Kidney epithelial cell (primary cell): ENCODE data around the gene DLGAP1. TPM values are rescaled to one million over a fixed set of nuclear protein-coding genes. Genes with fewer than 3 reads are reported as not detected.
A peak's percentile ranks its signal among the peaks of the same experiment; 100 is the strongest.

ENCODE experiments used
- DNase-seq: peaks from one replicate; pipeline ENCODE4 v3.0.0-alpha.2; 2010; ENCODE audit warnings: low read depth
- H3K27me3 ChIP-seq: 2 replicates; pipeline ENCODE4 v1.6.0; 2011; ENCODE audit warnings: low read length; ENCODE audit not compliant: control insufficient read depth, insufficient read depth
- H3K36me3 ChIP-seq: 2 replicates; pipeline ENCODE4 v1.5.1; 2011; ENCODE audit warnings: low read length; ENCODE audit not compliant: control insufficient read depth, insufficient read depth
- H3K4me3 ChIP-seq: 2 replicates; pipeline ENCODE4 v1.5.1; 2011; ENCODE audit warnings: low read depth, mild to moderate bottlenecking, control low read depth, low read length
- CTCF ChIP-seq: IDR thresholded peaks from 2 replicates; pipeline ENCODE4 v1.5.1; 2011; ENCODE audit warnings: mild to moderate bottlenecking, moderate library complexity, low read length, control low read depth, inconsistent platforms; ENCODE audit not compliant: insufficient read depth, poor library complexity, severe bottlenecking
- total RNA-seq: library from RNA; depleted of rRNA; stranded (reverse); fragments of >200 nt; gene quantifications from 2 replicates; pipeline ENCODE4 v1.2.3, GENCODE V29; 2015

Gene DLGAP1
- total RNA-seq, 1 donor from 2014 or later = 2.6 TPM

GRCh38 chr18:3874125-3874524, 581.0 kb downstream of the DLGAP1 start:
- DNase-seq = no peak
- Histone ChIP-seq H3K27me3 (no peaks in the 10 kb centered on the region), H3K4me3 (peak overlapping the region; percentile 38), H3K36me3 (no peaks in the 10 kb centered on the region)
- TF ChIP-seq CTCF = no peak

GRCh38 chr18:3873698-3874097, 581.4 kb downstream of the DLGAP1 start:
- no peaks in the 10 kb centered on the region for H3K27me3 ChIP-seq

GRCh38 chr18:3873211-3873610, 581.9 kb downstream of the DLGAP1 start:
- H3K36me3 ChIP-seq = no peaks in the 10 kb centered on the region
- no peaks in the 10 kb centered on the region for H3K27me3 ChIP-seq
- DNase-seq = no peak
- TF ChIP-seq CTCF = no peak
- H3K4me3 ChIP-seq = peak overlapping the region; percentile 38

More at GRCh38 chr18:3873698-3874097, 581.4 kb downstream of the DLGAP1 start:
- no peak for TF ChIP-seq CTCF
- Histone ChIP-seq H3K4me3 (peak overlapping the region; percentile 38), H3K36me3 (no peaks in the 10 kb centered on the region)
- DNase-seq = no peak

- Histone ChIP-seq H3K4me3 (peak overlapping the region; percentile 38), H3K27me3 (no peaks in the 10 kb centered on the region), H3K36me3 (no peaks in the 10 kb centered on the region)
- no peak for TF ChIP-seq CTCF
- DNase-seq = peak; percentile 53
Measured at GRCh38 chr18:3872641-3873040, 582.5 kb downstream of the DLGAP1 start.

- DNase-seq = no peak
- Histone ChIP-seq H3K27me3 (no peaks in the 10 kb centered on the region), H3K4me3 (no peak overlapping the region), H3K36me3 (no peaks in the 10 kb centered on the region)
- no peak for TF ChIP-seq CTCF
Measured at GRCh38 chr18:3871687-3872086, 583.4 kb downstream of the DLGAP1 start.

- Histone ChIP-seq H3K27me3 (no peaks in the 10 kb centered on the region), H3K36me3 (no peaks in the 10 kb centered on the region), H3K4me3 (no peak overlapping the region)
- no peak for DNase-seq
- no peak for TF ChIP-seq CTCF
Measured at GRCh38 chr18:3870914-3871313, 584.2 kb downstream of the DLGAP1 start.
